HG03066 (cell line): Measurements from ENCODE around the gene ADAM12.
"Not testable (repeated sequence)": the region's sequence is repeated elsewhere in the genome, so short reads cannot be mapped to it uniquely, and the experiment has no call there.

Experiments used
- ATAC-seq: cut with Tn5 transposase; IDR thresholded peaks from one replicate; pipeline ENCODE4 v1.9.1; 2021; ENCODE audit warnings: low read depth; ENCODE audit not compliant: unreplicated experiment

ADAM12 gene

GRCh38 chr10:126066456-126066855 lies 321.8 kb downstream of the ADAM12 start:
- ATAC-seq, result no peak

GRCh38 chr10:126065751-126066377 lies 322.4 kb downstream of the ADAM12 start:
- no peak for ATAC-seq

- ATAC-seq, result no peak
These were observed 323.8 kb downstream of the ADAM12 start for GRCh38 chr10:126064512-126064911.

GRCh38 chr10:126063353-126063791 lies 324.9 kb downstream of the ADAM12 start:
- ATAC-seq, result no peak

- ATAC-seq, result no peak
These were observed 325.9 kb downstream of the ADAM12 start for GRCh38 chr10:126062131-126063032.

- ATAC-seq, result no peak
These were observed 326.8 kb downstream of the ADAM12 start for GRCh38 chr10:126061526-126061925.

- no peak for ATAC-seq
These were observed 327.9 kb downstream of the ADAM12 start for GRCh38 chr10:126060261-126060931.

- no peak for ATAC-seq
These were observed 329.0 kb downstream of the ADAM12 start for GRCh38 chr10:126059076-126059826.

GRCh38 chr10:126058507-126058906 lies 329.8 kb downstream of the ADAM12 start:
- ATAC-seq, result no peak

- no peak for ATAC-seq
These were observed 330.2 kb downstream of the ADAM12 start for GRCh38 chr10:126058104-126058503.

- ATAC-seq, result no peak
These were observed 330.8 kb downstream of the ADAM12 start for GRCh38 chr10:126057494-126057893.

GRCh38 chr10:126054191-126054590 lies 334.1 kb downstream of the ADAM12 start:
- no peak for ATAC-seq

GRCh38 chr10:126052171-126052570 lies 336.1 kb downstream of the ADAM12 start:
- no peak for ATAC-seq

GRCh38 chr10:126049759-126050700 lies 338.2 kb downstream of the ADAM12 start:
- ATAC-seq, result no peak

GRCh38 chr10:126047749-126048148 lies 340.5 kb downstream of the ADAM12 start:
- not testable (repeated sequence) for ATAC-seq

- no peak for ATAC-seq
These were observed 341.4 kb downstream of the ADAM12 start for GRCh38 chr10:126046831-126047230.

- no peak for ATAC-seq
These were observed 342.4 kb downstream of the ADAM12 start for GRCh38 chr10:126045861-126046260.

GRCh38 chr10:126043389-126043788 lies 344.9 kb downstream of the ADAM12 start:
- no peak for ATAC-seq

- no peak for ATAC-seq
These were observed 345.4 kb downstream of the ADAM12 start for GRCh38 chr10:126042906-126043305.
